ENCODE data around the gene SULT2B1.

DNA sequence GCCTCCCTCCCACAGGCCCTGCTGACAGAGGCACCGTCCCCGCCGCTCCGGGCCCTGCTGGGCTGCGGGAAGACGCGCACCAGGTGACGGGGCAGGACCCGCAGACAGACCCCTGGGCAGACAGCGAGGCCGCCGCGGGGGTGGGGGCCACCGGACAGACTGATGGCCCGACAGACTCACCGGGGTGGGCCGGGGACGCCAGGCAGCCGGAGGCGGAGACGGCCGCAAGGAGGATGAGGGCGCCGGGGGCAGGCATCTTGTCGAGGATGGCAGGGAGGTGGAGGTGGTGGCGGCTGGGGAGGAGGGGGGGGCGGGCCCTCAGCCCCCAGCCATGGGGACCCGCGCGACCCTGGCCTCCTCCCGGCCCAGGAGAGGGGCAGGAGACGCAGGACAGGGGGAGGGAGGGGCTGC lies 40.6 kb upstream of the SULT2B1 start:
- no peak for TF ChIP-seq USF1 (IDR thresholded peaks at IDR 0.05)
- TF ChIP-seq NFIC (IDR thresholded peaks at IDR 0.05) = no peak
- TF ChIP-seq RAD21 (IDR thresholded peaks at IDR 0.05; ENCODE audit: low read depth) = no peak
- no peak for TF ChIP-seq TCF12 (IDR thresholded peaks at IDR 0.05; ENCODE audit: low read depth)
- TF ChIP-seq, protein P1, sequence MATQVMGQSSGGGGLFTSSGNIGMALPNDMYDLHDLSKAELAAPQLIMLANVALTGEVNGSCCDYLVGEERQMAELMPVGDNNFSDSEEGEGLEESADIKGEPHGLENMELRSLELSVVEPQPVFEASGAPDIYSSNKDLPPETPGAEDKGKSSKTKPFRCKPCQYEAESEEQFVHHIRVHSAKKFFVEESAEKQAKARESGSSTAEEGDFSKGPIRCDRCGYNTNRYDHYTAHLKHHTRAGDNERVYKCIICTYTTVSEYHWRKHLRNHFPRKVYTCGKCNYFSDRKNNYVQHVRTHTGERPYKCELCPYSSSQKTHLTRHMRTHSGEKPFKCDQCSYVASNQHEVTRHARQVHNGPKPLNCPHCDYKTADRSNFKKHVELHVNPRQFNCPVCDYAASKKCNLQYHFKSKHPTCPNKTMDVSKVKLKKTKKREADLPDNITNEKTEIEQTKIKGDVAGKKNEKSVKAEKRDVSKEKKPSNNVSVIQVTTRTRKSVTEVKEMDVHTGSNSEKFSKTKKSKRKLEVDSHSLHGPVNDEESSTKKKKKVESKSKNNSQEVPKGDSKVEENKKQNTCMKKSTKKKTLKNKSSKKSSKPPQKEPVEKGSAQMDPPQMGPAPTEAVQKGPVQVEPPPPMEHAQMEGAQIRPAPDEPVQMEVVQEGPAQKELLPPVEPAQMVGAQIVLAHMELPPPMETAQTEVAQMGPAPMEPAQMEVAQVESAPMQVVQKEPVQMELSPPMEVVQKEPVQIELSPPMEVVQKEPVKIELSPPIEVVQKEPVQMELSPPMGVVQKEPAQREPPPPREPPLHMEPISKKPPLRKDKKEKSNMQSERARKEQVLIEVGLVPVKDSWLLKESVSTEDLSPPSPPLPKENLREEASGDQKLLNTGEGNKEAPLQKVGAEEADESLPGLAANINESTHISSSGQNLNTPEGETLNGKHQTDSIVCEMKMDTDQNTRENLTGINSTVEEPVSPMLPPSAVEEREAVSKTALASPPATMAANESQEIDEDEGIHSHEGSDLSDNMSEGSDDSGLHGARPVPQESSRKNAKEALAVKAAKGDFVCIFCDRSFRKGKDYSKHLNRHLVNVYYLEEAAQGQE (IDR thresholded peaks at IDR 0.05; ENCODE audit: low read depth) = no peak
- TF ChIP-seq CREB1 (IDR thresholded peaks at IDR 0.05; ENCODE audit: low read depth) = no peak
- no peak for TF ChIP-seq CEBPB (IDR thresholded peaks at IDR 0.05)

All from Ishikawa (cell line).